Activated B cell treated with CpG ODN at 0.5 μM for 24 hours (primary cell): Measurements from ENCODE around the gene NTRK1. TPM values are rescaled to one million over a fixed set of nuclear protein-coding genes. Genes with fewer than 3 reads are reported as not detected.

ENCODE experiments used
- ATAC-seq: fragments of 200-7000 bp; cut with Tn5 transposase; one replicate; pipeline ENCODE4 v1.10.0; 2021; ENCODE audit warnings: low read depth, mild to moderate bottlenecking, moderate library complexity
- CTCF ChIA-PET: fragments of 350-600 bp; sonication (Branson Sonifier 250); formaldehyde crosslinking; loops from one replicate; lab custom pipeline; 2021; ENCODE audit warnings: antibody characterized with exemption; lab: Charles Lee
- POLR2A ChIA-PET: fragments of 350-600 bp; sonication (Branson Sonifier 250); formaldehyde crosslinking; loops from one replicate; lab custom pipeline; 2021; ENCODE audit warnings: antibody characterized with exemption; lab: Charles Lee
- DNase-seq: peaks from one replicate; pipeline ENCODE4 v3.0.0; 2022
- H3K27ac Mint-ChIP-seq: one replicate; pipeline ENCODE4 v1.8.0; 2020; ENCODE audit warnings: mixed read lengths
- H3K27me3 Mint-ChIP-seq: one replicate; pipeline ENCODE4 v1.8.0; 2021; ENCODE audit warnings: mixed read lengths
- H3K36me3 Mint-ChIP-seq: one replicate; pipeline ENCODE4 v1.8.0; 2021; ENCODE audit warnings: low read depth, mixed read lengths
- H3K4me1 Mint-ChIP-seq: one replicate; pipeline ENCODE4 v1.8.0; 2021; ENCODE audit warnings: mixed read lengths
- H3K4me3 Mint-ChIP-seq: one replicate; pipeline ENCODE4 v1.8.0; 2020; ENCODE audit warnings: mild to moderate bottlenecking, mixed read lengths
- H3K9me3 Mint-ChIP-seq: one replicate; pipeline ENCODE4 v1.8.0; 2020; ENCODE audit warnings: mixed read lengths
- CTCF ChIP-seq: fragments of 200-600 bp; IDR thresholded peaks from one replicate; pipeline ENCODE4 v1.8.0; 2022; ENCODE audit warnings: antibody characterized with exemption, mild to moderate bottlenecking
- intact Hi-C: fragments of 100-400 bp; cut with micrococcal nuclease; formaldehyde crosslinking; loops from one replicate; pipeline ENCODE4 v1.15.1; 2024
- total RNA-seq: library from RNA; stranded (reverse); gene quantifications from 2 replicates; pipeline ENCODE4 v1.2.3, GENCODE V29; 2022

The NTRK1 gene
- total RNA-seq, 1 donor from 2014 or later: 0.11 TPM

- Mint-ChIP-seq H3K4me3 (no peak overlapping the region), H3K27ac (no peak overlapping the region), H3K4me1 (no peaks in the 10 kb centered on the region), H3K27me3 (peaks cover 51% of the 10 kb centered on the region), H3K9me3 (no peaks in the 10 kb centered on the region), H3K36me3 (no peaks in the 10 kb centered on the region)
- no peak for DNase-seq
- TF ChIP-seq CTCF: no peak
- intact Hi-C loops: no loop called here
- POLR2A ChIA-PET: no interaction called here
- CTCF ChIA-PET: no interaction called here
- no peak for ATAC-seq
These were observed 24.5 kb upstream of the NTRK1 start for GRCh38 chr1:156836041-156836654.

- CTCF ChIA-PET: interaction anchor here (1.1 to 3.7 kb wide), 3 partner anchors 17 to 53 kb away, joined by 3 to 22 read pairs (median 16); partner anchors contain the start of gene NTRK1
- Mint-ChIP-seq H3K27ac (no peak overlapping the region), H3K9me3 (no peaks in the 10 kb centered on the region), H3K36me3 (no peaks in the 10 kb centered on the region), H3K4me3 (no peak overlapping the region), H3K27me3 (peaks cover 45% of the 10 kb centered on the region), H3K4me1 (no peaks in the 10 kb centered on the region)
- TF ChIP-seq CTCF: no peak
- DNase-seq: no peak
- POLR2A ChIA-PET: no interaction called here
- no peak for ATAC-seq
- intact Hi-C loops: no loop called here
These were observed 23.8 kb upstream of the NTRK1 start for GRCh38 chr1:156836892-156837291.

- no peak overlapping the region for H3K27ac Mint-ChIP-seq
- no peak overlapping the region for H3K4me3 Mint-ChIP-seq
- TF ChIP-seq CTCF: no peak
- POLR2A ChIA-PET: no interaction called here
- peaks cover 53% of the 10 kb centered on the region for H3K27me3 Mint-ChIP-seq
- no peak for DNase-seq
- H3K36me3 Mint-ChIP-seq: no peaks in the 10 kb centered on the region
- CTCF ChIA-PET: interaction anchor here (0.6 to 3.7 kb wide), 8 partner anchors 9 to 150 kb away, joined by 3 to 22 read pairs (median 4); partner anchors contain the start of gene NTRK1
- H3K9me3 Mint-ChIP-seq: no peaks in the 10 kb centered on the region
- no peak for ATAC-seq
- intact Hi-C loops: no loop called here
- H3K4me1 Mint-ChIP-seq: no peaks in the 10 kb centered on the region
These were observed 21.7 kb upstream of the NTRK1 start for GRCh38 chr1:156838972-156839371.

GRCh38 chr1:156839426-156840109 lies 21.1 kb upstream of the NTRK1 start:
- intact Hi-C loops: no loop called here
- Mint-ChIP-seq H3K4me1 (no peaks in the 10 kb centered on the region), H3K27ac (no peak overlapping the region), H3K27me3 (peaks cover 55% of the 10 kb centered on the region), H3K4me3 (no peak overlapping the region), H3K36me3 (no peaks in the 10 kb centered on the region), H3K9me3 (no peaks in the 10 kb centered on the region)
- no peak for TF ChIP-seq CTCF
- ChIA-PET POLR2A (no interaction called here), CTCF (interaction anchor here (0.6 to 3.7 kb wide), 4 partner anchors 8 to 100 kb away, joined by 3 to 22 read pairs (median 10); partner anchors contain the start of gene NTRK1)
- ATAC-seq (no peak), DNase-seq (no peak)

GRCh38 chr1:156840186-156840897 lies 20.3 kb upstream of the NTRK1 start:
- ATAC-seq (no peak), DNase-seq (no peak)
- Mint-ChIP-seq H3K9me3 (no peaks in the 10 kb centered on the region), H3K4me3 (no peak overlapping the region), H3K36me3 (no peaks in the 10 kb centered on the region), H3K27ac (no peak overlapping the region), H3K4me1 (peaks cover 6% of the 10 kb centered on the region), H3K27me3 (peaks cover 53% of the 10 kb centered on the region)
- TF ChIP-seq CTCF: no peak
- POLR2A ChIA-PET: no interaction called here
- intact Hi-C loops: no loop called here
- CTCF ChIA-PET: interaction anchor here (3.7 kb wide), 1 partner anchor 21 kb away, joined by 22 read pairs; the partner anchor contains the start of gene NTRK1
